GM12892 (cell line): ENCODE data around the gene LSR.
A peak's percentile ranks its signal among the peaks of the same experiment; 100 is the strongest.

Experiments used
- POLR2A ChIP-seq: IDR thresholded peaks from 2 replicates; pipeline ENCODE4 v1.6.1; 2011; ENCODE audit warnings: low read depth, low read length, control low read depth
- POLR2AphosphoS5 ChIP-seq: IDR thresholded peaks from 2 replicates; pipeline ENCODE4 v1.6.1; 2011; ENCODE audit warnings: low read depth, low read length, control low read depth
- TAF1 ChIP-seq: IDR thresholded peaks from 2 replicates; pipeline ENCODE4 v1.6.1; 2011; ENCODE audit warnings: low read depth, mild to moderate bottlenecking, control low read depth, low read length, borderline replicate concordance

GRCh38 chr19:35264268-35265125 lies 15.7 kb downstream of the LSR start:
- TF ChIP-seq TAF1 (no peak), POLR2AphosphoS5 (no peak; the same call in 1 of the 2 replicates), POLR2A (peak; percentile 49; the same call in 1 of the 2 replicates)
